Body of pancreas (tissue), 4 donors: ENCODE data around the gene OR52A5. TPM values are rescaled to one million over a fixed set of nuclear protein-coding genes. Genes with fewer than 3 reads are reported as not detected.
"Not testable (repeated sequence)": the region's sequence is repeated elsewhere in the genome, so short reads cannot be mapped to it uniquely, and the experiment has no call there.

Experiments
- ATAC-seq: fragments of 150-250 bp; one replicate; pipeline ENCODE4 v1.9.1; 2016
- DNase-seq, 4 donors: peaks; one replicate each; pipeline ENCODE4 v3.0.0-alpha.2; 2019
- H3K27ac ChIP-seq, 4 donors: fragments of 200-600 bp; sonication (generic); 1 replicate in 3 of 4; 2 replicates in 1 of 4; pipeline versions ENCODE4 v1.5.1 to v1.6.1; 2016 to 2019; ENCODE audit warnings: mild to moderate bottlenecking in 1 of 4, mixed read lengths in 1 of 4, moderate library complexity in 1 of 4
- H3K27me3 ChIP-seq, 2 donors: fragments of 200-600 bp; sonication (generic); one replicate each; pipeline ENCODE4 v1.6.0; 2016; ENCODE audit warnings: mild to moderate bottlenecking in 1 of 2
- H3K36me3 ChIP-seq, 2 donors: fragments of 200-600 bp; sonication (generic); replicated peaks in 1 of 2; 2 replicates each; pipeline ENCODE4 v1.5.1; 2016; ENCODE audit warnings: low read depth in 2 of 2; ENCODE audit not compliant: insufficient read depth in 1 of 2
- H3K4me1 ChIP-seq: fragments of 200-600 bp; sonication (generic); one replicate; pipeline ENCODE4 v1.6.0; 2016
- H3K4me3 ChIP-seq, 2 donors: fragments of 200-600 bp; sonication (generic); 1 replicate in 1 of 2; 2 replicates in 1 of 2; pipeline ENCODE4 v1.5.1; 2016 to 2019
- H3K9me3 ChIP-seq, 3 donors: fragments of 200-600 bp; sonication (generic); 1 replicate in 2 of 3; 2 replicates in 1 of 3; pipeline ENCODE4 v1.5.1; 2016
- CTCF ChIP-seq, 7 experiments: fragments of 450-650 bp in 4 of 7; fragments of 200-600 bp in 3 of 7; sonication (generic) in 3 of 7; IDR thresholded peaks; one replicate each; pipeline ENCODE4 v1.5.1; 2016 to 2019; ENCODE audit warnings: antibody characterized with exemption in 7 of 7
- POLR2A ChIP-seq, 3 donors: fragments of 450-650 bp; IDR thresholded peaks; one replicate each; pipeline ENCODE4 v1.6.1; 2016; ENCODE audit warnings: antibody characterized with exemption in 3 of 3, mild to moderate bottlenecking in 2 of 3
- WGBS, 2 donors: methylation state at CpG; one replicate each; pipeline ENCODE4 v1.1.5; 2017; 5-methylcytosine and 5-hydroxymethylcytosine counted together
- intact Hi-C: fragments of 100-400 bp; cut with DNase I; formaldehyde crosslinking; loops from one replicate; pipeline ENCODE4 v1.15.1; 2023
- total RNA-seq, 2 donors: library from RNA; depleted of rRNA; stranded (reverse); fragments of >200 nt; gene quantifications; one replicate each; pipeline ENCODE4 v1.1.0, GENCODE V29; 2016

Gene OR52A5
- total RNA-seq, 2 donors from 2014 or later = not detected

- Histone ChIP-seq H3K27me3 (no peaks in the 10 kb centered on the region), H3K36me3 (no peaks in the 10 kb centered on the region), H3K4me1 (no peaks in the 10 kb centered on the region), H3K4me3 (no peak overlapping the region), H3K9me3 (no peaks in the 10 kb centered on the region), H3K27ac (no peak overlapping the region)
- no peak for TF ChIP-seq CTCF (IDR thresholded peaks at IDR 0.05)
- no peak for TF ChIP-seq POLR2A (IDR thresholded peaks at IDR 0.05)
- ATAC-seq = no peak
- intact Hi-C loops = no loop called here
- no peak for DNase-seq
Measured at GRCh38 chr11:5159806-5160205, 21.6 kb upstream of the OR52A5 start.

DNA sequence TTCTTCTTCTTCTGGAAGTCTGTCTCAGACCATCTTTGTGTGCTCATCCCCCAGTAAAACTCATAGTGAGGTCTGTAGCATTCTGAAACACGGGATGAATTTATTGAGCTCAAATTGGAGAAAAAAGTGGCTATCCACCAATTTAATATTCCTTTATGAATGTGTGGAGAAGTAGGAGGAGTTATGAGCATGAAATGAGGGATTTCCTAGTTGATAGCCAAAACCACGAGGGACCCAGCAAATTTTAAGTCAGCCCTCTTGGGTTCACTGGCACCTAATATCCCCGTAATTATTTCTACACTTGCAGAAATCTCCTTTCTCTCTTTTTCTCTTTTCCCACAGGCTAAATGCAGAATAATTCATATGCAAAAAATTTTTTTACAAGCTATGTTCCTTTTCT is 16.5 kb upstream of the OR52A5 start, which contains the start of gene OR52A1:
TSS of gene OR52A1 (minus strand) at position 101 of the 400 bp plus-strand sequence. CDS start 2,388 bp downstream, outside the sequence.
- H3K4me1 ChIP-seq = no peaks in the 10 kb centered on the region
- H3K27ac ChIP-seq = no peak within 1 kb of the TSS
- no peaks in the 10 kb centered on the region for H3K27me3 ChIP-seq
- H3K36me3 ChIP-seq = no peaks in the 10 kb centered on the region
- ATAC-seq (no peak), DNase-seq (no peak)
- 43 to 58% methylated on average over 3 of the region's 3 CpGs for WGBS, 2 donors
- H3K9me3 ChIP-seq = no peaks in the 10 kb centered on the region
- no peak within 1 kb of the TSS for H3K4me3 ChIP-seq
- TF ChIP-seq POLR2A (IDR thresholded peaks at IDR 0.05) (no peak), CTCF (IDR thresholded peaks at IDR 0.05) (no peak)
- intact Hi-C loops = no loop called here

DNA sequence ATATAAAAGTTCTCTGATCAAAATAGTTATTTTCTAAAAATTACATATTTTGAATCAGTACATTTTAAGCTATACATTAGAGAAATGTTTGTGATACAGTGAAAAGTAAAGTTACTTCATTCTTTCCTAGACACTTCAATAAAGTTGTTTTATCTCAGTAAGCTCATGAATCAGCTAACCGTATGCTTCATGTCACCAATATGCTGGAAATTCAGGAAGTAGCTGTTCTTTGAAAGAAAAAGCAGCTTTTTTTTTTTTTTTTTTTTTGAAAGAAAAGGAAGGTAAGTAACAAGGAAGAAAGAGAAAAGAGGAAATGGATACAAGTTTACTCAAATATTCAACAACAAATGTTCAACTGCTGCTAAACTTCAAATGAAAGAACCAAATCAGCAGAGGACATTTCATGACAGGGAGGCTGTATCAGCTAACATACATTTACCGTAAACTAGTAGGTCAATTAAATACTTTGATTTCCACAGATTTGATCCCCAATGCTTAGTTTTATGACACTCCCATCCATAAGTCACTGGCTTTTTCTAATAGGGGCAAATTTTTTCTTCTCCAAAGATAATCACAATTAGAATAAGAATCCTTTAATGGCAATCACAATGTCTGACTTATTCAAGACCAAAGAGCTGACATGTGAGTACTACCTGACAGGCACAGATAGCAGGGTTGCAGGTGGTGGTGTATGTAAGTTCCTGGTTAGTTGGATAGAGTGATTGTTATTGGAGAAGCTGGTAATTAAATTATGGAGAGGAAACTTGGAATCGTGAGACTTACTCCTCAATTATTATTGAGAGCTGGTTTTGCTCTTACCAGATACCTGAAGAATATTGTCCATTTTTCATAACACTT is 15.6 kb upstream of the OR52A5 start:
- no peaks in the 10 kb centered on the region for H3K36me3 ChIP-seq
- H3K27ac ChIP-seq = no peak overlapping the region
- H3K4me3 ChIP-seq = no peak overlapping the region
- intact Hi-C loops = no loop called here
- DNase-seq = no peak
- WGBS, 2 donors = 40 to 47% methylated on average over 3 of the region's 3 CpGs
- H3K27me3 ChIP-seq = no peaks in the 10 kb centered on the region
- no peaks in the 10 kb centered on the region for H3K4me1 ChIP-seq
- H3K9me3 ChIP-seq = no peaks in the 10 kb centered on the region
- ATAC-seq = no peak
- TF ChIP-seq POLR2A (IDR thresholded peaks at IDR 0.05) (no peak), CTCF (IDR thresholded peaks at IDR 0.05) (no peak)

- H3K27ac ChIP-seq = no peak overlapping the region
- DNase-seq (no peak), ATAC-seq (no peak)
- H3K4me3 ChIP-seq = no peak overlapping the region
- no peaks in the 10 kb centered on the region for H3K36me3 ChIP-seq
- H3K9me3 ChIP-seq = no peaks in the 10 kb centered on the region
- WGBS, 2 donors = 62% methylated on average over 3 of the region's 3 CpGs
- H3K27me3 ChIP-seq = no peaks in the 10 kb centered on the region
- intact Hi-C loops = no loop called here
- H3K4me1 ChIP-seq = no peaks in the 10 kb centered on the region
- TF ChIP-seq CTCF (IDR thresholded peaks at IDR 0.05) (no peak), POLR2A (IDR thresholded peaks at IDR 0.05) (no peak)
Measured at GRCh38 chr11:5151713-5152153, 13.6 kb upstream of the OR52A5 start.

DNA sequence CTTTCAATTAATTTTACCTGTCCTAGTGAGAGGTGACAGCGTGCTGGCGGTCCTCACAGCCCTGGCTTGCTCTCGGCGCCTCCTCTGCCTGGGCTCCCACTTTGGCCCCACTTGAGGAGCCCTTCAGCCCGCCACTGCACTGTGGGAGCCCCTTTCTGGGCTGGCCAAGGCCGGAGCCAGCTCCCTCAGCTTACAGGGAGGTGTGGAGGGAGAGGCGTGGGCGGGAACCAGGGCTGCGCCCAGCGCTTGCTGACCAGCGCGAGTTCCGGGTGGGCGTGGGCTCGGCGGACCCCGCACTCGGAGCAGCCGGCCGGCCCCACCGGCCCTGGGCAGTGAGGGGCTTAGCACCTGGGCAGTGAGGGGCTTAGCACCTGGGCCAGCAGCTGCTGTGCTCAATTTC is 6.0 kb upstream of the OR52A5 start:
- ATAC-seq, H3K4me3 ChIP-seq, H3K36me3 ChIP-seq, intact Hi-C loops, DNase-seq, H3K27ac ChIP-seq, H3K9me3 ChIP-seq, H3K4me1 ChIP-seq, H3K27me3 ChIP-seq: not testable (repeated sequence)
- 71 to 87% methylated on average over 5 to 19 of the region's 21 CpGs for WGBS, 2 donors
